Measurements from ENCODE around the gene LYPD1.

GRCh38 chr2:132597166-132597565 is 72.8 kb downstream of the LYPD1 start:
- TF ChIP-seq EGR1 (IDR thresholded peaks at IDR 0.05) (no peak), YY1 (IDR thresholded peaks at IDR 0.05; ENCODE audit: low read depth) (no peak), MAX (IDR thresholded peaks at IDR 0.05) (no peak), EP300 (IDR thresholded peaks at IDR 0.05; ENCODE audit: borderline replicate concordance) (no peak), CEBPB (IDR thresholded peaks at IDR 0.05) (no peak), TAF1 (IDR thresholded peaks at IDR 0.05; ENCODE audit: low read depth) (no peak), FOXM1 (IDR thresholded peaks at IDR 0.05; ENCODE audit: borderline replicate concordance, low read depth) (no peak), RAD21 (IDR thresholded peaks at IDR 0.05; ENCODE audit: low read depth) (no peak), NFIC (IDR thresholded peaks at IDR 0.05) (no peak), CREB1 (IDR thresholded peaks at IDR 0.05; ENCODE audit: low read depth) (no peak), ZBTB7A (IDR thresholded peaks at IDR 0.05; ENCODE audit: low read depth) (no peak), USF1 (IDR thresholded peaks at IDR 0.05) (no peak)
- TF ChIP-seq, protein P1, sequence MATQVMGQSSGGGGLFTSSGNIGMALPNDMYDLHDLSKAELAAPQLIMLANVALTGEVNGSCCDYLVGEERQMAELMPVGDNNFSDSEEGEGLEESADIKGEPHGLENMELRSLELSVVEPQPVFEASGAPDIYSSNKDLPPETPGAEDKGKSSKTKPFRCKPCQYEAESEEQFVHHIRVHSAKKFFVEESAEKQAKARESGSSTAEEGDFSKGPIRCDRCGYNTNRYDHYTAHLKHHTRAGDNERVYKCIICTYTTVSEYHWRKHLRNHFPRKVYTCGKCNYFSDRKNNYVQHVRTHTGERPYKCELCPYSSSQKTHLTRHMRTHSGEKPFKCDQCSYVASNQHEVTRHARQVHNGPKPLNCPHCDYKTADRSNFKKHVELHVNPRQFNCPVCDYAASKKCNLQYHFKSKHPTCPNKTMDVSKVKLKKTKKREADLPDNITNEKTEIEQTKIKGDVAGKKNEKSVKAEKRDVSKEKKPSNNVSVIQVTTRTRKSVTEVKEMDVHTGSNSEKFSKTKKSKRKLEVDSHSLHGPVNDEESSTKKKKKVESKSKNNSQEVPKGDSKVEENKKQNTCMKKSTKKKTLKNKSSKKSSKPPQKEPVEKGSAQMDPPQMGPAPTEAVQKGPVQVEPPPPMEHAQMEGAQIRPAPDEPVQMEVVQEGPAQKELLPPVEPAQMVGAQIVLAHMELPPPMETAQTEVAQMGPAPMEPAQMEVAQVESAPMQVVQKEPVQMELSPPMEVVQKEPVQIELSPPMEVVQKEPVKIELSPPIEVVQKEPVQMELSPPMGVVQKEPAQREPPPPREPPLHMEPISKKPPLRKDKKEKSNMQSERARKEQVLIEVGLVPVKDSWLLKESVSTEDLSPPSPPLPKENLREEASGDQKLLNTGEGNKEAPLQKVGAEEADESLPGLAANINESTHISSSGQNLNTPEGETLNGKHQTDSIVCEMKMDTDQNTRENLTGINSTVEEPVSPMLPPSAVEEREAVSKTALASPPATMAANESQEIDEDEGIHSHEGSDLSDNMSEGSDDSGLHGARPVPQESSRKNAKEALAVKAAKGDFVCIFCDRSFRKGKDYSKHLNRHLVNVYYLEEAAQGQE (IDR thresholded peaks at IDR 0.05; ENCODE audit: low read depth): no peak

Measured in Ishikawa (cell line).